HCT116 (cell line): Measurements from ENCODE around the gene CCDC106. TPM values are rescaled to one million over a fixed set of nuclear protein-coding genes. Genes with fewer than 3 reads are reported as not detected.

ENCODE experiments used
- ATAC-seq: fragments of 200-7000 bp; cut with Tn5 transposase; 2 replicates; pipeline ENCODE4 v1.9.1; 2020; ENCODE audit warnings: mild to moderate bottlenecking, moderate library complexity
- BruUV-seq: library from RNA; stranded (reverse); fragments of 400-500 nt; replicated peaks from 2 replicates; lab custom pipeline; 2021; lab: Mats Ljungman, UMichigan
- CTCF ChIA-PET: fragments of 300-600 bp; sonication (Branson Sonifier 250); formaldehyde crosslinking; loops from one replicate; lab custom pipeline; 2021; ENCODE audit warnings: antibody characterized with exemption; lab: Charles Lee
- POLR2A ChIA-PET: fragments of 300-600, 350-600 bp; sonication (Branson Sonifier 250); formaldehyde crosslinking; loops from one replicate; lab custom pipeline; 2021; ENCODE audit warnings: antibody characterized with exemption; lab: Charles Lee
- RAD21 ChIA-PET, 2 experiments: fragments of 300-600 bp; sonication (Branson Sonifier 250); formaldehyde crosslinking; loops; one replicate each; lab custom pipeline; 2023; ENCODE audit warnings: low total read pairs in 2 of 2; ENCODE audit not compliant: uncharacterized antibody in 2 of 2, unreplicated experiment in 2 of 2, low non-redundant PET in 1 of 2; lab: Charles Lee
- DNase-seq: peaks from one replicate; pipeline ENCODE4 v3.0.0-alpha.2; 2010; ENCODE audit warnings: low read depth, low spot score
- H2AFZ ChIP-seq: fragments of 200-600 bp; shearing (Covaris generic), sonication (generic); 2 replicates; pipeline ENCODE4 v1.6.1; 2017; ENCODE audit warnings: low read depth, mixed run types, mixed read lengths, antibody characterized with exemption, low read length; ENCODE audit not compliant: poor library complexity, severe bottlenecking
- H3K27ac ChIP-seq: 2 replicates; pipeline ENCODE4 v1.5.1; 2012; ENCODE audit warnings: low read depth, low read length
- H3K27me3 ChIP-seq: fragments of 200-600 bp; sonication (generic); 2 replicates; pipeline ENCODE4 v1.6.1; 2016; ENCODE audit warnings: mixed run types, low read length, mixed read lengths; ENCODE audit not compliant: insufficient read depth
- H3K36me3 ChIP-seq, 2 experiments: fragments of 200-500 bp in 1 of 2; fragments of 200-600 bp in 1 of 2; sonication (Bioruptor generic) in 1 of 2; sonication (generic) in 1 of 2; 2 replicates each; pipeline versions ENCODE4 v1.5.1 to v1.6.1; 2014 to 2016; ENCODE audit warnings: low read length in 2 of 2, inconsistent platforms in 1 of 2, mixed read lengths in 1 of 2, mixed run types in 1 of 2; ENCODE audit not compliant: insufficient read depth in 2 of 2, control insufficient read depth in 1 of 2
- H3K4me1 ChIP-seq, 2 experiments: fragments of 200-600 bp in 1 of 2; sonication (generic) in 1 of 2; 2 replicates each; pipeline versions ENCODE4 v1.5.1 to v1.6.1; 2012 to 2017; ENCODE audit warnings: low read length in 2 of 2, inconsistent platforms in 1 of 2, mild to moderate bottlenecking in 1 of 2, mixed read lengths in 1 of 2, mixed run types in 1 of 2, moderate library complexity in 1 of 2; ENCODE audit not compliant: insufficient read depth in 2 of 2, control insufficient read depth in 1 of 2
- H3K4me2 ChIP-seq: fragments of 200-600 bp; sonication (generic); 2 replicates; pipeline ENCODE4 v1.6.1; 2017; ENCODE audit warnings: mixed run types, low read length, mixed read lengths
- H3K4me3 ChIP-seq, 2 experiments: fragments of 200-600 bp in 1 of 2; sonication (generic) in 1 of 2; replicated peaks in 1 of 2; 2 replicates each; pipeline ENCODE4 v1.5.1; 2011 to 2016; ENCODE audit warnings: low read length in 2 of 2, control low read depth in 1 of 2, low read depth in 1 of 2, mild to moderate bottlenecking in 1 of 2, mixed read lengths in 1 of 2, mixed run types in 1 of 2
- H3K79me2 ChIP-seq: fragments of 200-600 bp; sonication (generic); 2 replicates; pipeline ENCODE4 v1.6.1; 2017; ENCODE audit warnings: mild to moderate bottlenecking, mixed run types, low read length, moderate library complexity, mixed read lengths; ENCODE audit not compliant: insufficient read depth
- H3K9ac ChIP-seq: fragments of 200-600 bp; sonication (generic); 2 replicates; pipeline ENCODE4 v1.6.1; 2016; ENCODE audit warnings: low read length, mixed read lengths
- H3K9me2 ChIP-seq: fragments of 200-600 bp; sonication (generic), shearing (Covaris generic); 2 replicates; pipeline ENCODE4 v1.6.1; 2017; ENCODE audit warnings: mixed run types, mild to moderate bottlenecking, moderate library complexity; ENCODE audit not compliant: insufficient read depth
- H3K9me3 ChIP-seq, 2 experiments: fragments of 200-500 bp in 1 of 2; fragments of 200-600 bp in 1 of 2; sonication (Bioruptor generic) in 1 of 2; sonication (generic) in 1 of 2; 2 replicates each; pipeline ENCODE4 v1.6.1; 2014 to 2017; ENCODE audit warnings: low read length in 2 of 2, mixed read lengths in 2 of 2, inconsistent platforms in 1 of 2, low read depth in 1 of 2, mild to moderate bottlenecking in 1 of 2, mixed run types in 1 of 2, moderate library complexity in 1 of 2; ENCODE audit not compliant: control insufficient read depth in 1 of 2, insufficient read depth in 1 of 2
- H4K20me1 ChIP-seq: fragments of 200-600 bp; sonication (generic), shearing (Covaris generic); 2 replicates; pipeline ENCODE4 v1.6.1; 2017; ENCODE audit warnings: mixed run types, mild to moderate bottlenecking, moderate library complexity; ENCODE audit not compliant: insufficient read depth
- ATF3 ChIP-seq: IDR thresholded peaks from 2 replicates; pipeline ENCODE4 v1.6.1; 2012
- CTCF ChIP-seq, 3 experiments: fragments of 200-600 bp in 1 of 3; sonication (generic) in 1 of 3; IDR thresholded peaks in 2 of 3; conservative IDR thresholded peaks in 1 of 3; 2 replicates each; pipeline ENCODE4 v1.5.1; 2012 to 2017; ENCODE audit warnings: low read depth in 2 of 3, low read length in 2 of 3, antibody characterized with exemption in 1 of 3, borderline replicate concordance in 1 of 3, control low read depth in 1 of 3, mild to moderate bottlenecking in 1 of 3, mixed read lengths in 1 of 3, mixed run types in 1 of 3, moderate library complexity in 1 of 3; ENCODE audit not compliant: insufficient read depth in 1 of 3
- EGR1 ChIP-seq: IDR thresholded peaks from 2 replicates; pipeline ENCODE4 v1.6.1; 2012; ENCODE audit warnings: low read depth
- JUND ChIP-seq: IDR thresholded peaks from 2 replicates; pipeline ENCODE4 v1.6.1; 2012
- REST ChIP-seq: IDR thresholded peaks from 2 replicates; pipeline ENCODE4 v1.6.1; 2012; ENCODE audit warnings: low read depth
- SRF ChIP-seq: IDR thresholded peaks from 2 replicates; pipeline ENCODE4 v1.6.1; 2012; ENCODE audit warnings: low read depth
- intact Hi-C: fragments of 100-400 bp; cut with micrococcal nuclease; formaldehyde crosslinking; loops from 2 replicates; pipeline ENCODE4 v1.10.0; 2022
- total RNA-seq: library from RNA; stranded (reverse); gene quantifications from one replicate; pipeline ENCODE4 v1.2.1, GENCODE V29; 2021; ENCODE audit not compliant: unreplicated experiment

Gene CCDC106
- total RNA-seq, 1 experiment from 2014 or later, result 1.0 TPM

- Histone ChIP-seq H2AFZ (no peak overlapping the region), H3K4me2 (no peak overlapping the region), H3K79me2 (peaks cover 82% of the 10 kb centered on the region), H3K9me3 (no peaks in the 10 kb centered on the region), H3K27ac (no peak overlapping the region), H3K27me3 (no peaks in the 10 kb centered on the region), H3K4me3 (no peak overlapping the region), H3K4me1 (peaks cover 0 to 9% of the 10 kb centered on the region in 2 experiments; a peak in 1 of 4 replicates), H4K20me1 (no peaks in the 10 kb centered on the region), H3K9me2 (no peaks in the 10 kb centered on the region), H3K9ac (no peak overlapping the region), H3K36me3 (peaks cover 17 to 24% of the 10 kb centered on the region in 2 experiments; a peak in 3 of 4 replicates)
- no peak for DNase-seq
- BruUV-seq, result no TSS peak
- CTCF ChIA-PET, result no interaction called here
- RAD21 ChIA-PET, result no interaction called here
- no peak for TF ChIP-seq ATF3
- no peak for TF ChIP-seq EGR1
- no peak for TF ChIP-seq CTCF (IDR thresholded peaks at IDR 0.05 in 2 of 3, conservative IDR thresholded peaks at IDR 0.05 in 1 of 3; ENCODE audit: borderline replicate concordance in 1 of 3, insufficient read depth in 1 of 3, low read depth in 2 of 3, low read length in 2 of 3)
- no peak for ATAC-seq
- POLR2A ChIA-PET, result no interaction called here
- intact Hi-C loops, result no loop called here
These were observed 35.6 kb downstream of the CCDC106 start for GRCh38 chr19:55683449-55684261.

- H3K36me3 ChIP-seq, result peaks cover 13 to 20% of the 10 kb centered on the region in 2 experiments; a peak in 3 of 4 replicates
- no peaks in the 10 kb centered on the region for H3K9me2 ChIP-seq
- TF ChIP-seq SRF (no peak), REST (no peak), JUND (no peak)
- no peak overlapping the region; the same call in 1 of the 2 replicates for H3K27ac ChIP-seq
- intact Hi-C loops, result no loop called here
- no peaks in the 10 kb centered on the region for H3K27me3 ChIP-seq
- ATAC-seq, result no peak
- H3K4me2 ChIP-seq, result no peak overlapping the region
- ChIA-PET CTCF (no interaction called here), POLR2A (no interaction called here), RAD21 (no interaction called here)
- no peaks in the 10 kb centered on the region for H4K20me1 ChIP-seq
- no peaks in the 10 kb centered on the region for H3K9me3 ChIP-seq
- H3K9ac ChIP-seq, result no peak overlapping the region
- BruUV-seq, result no TSS peak
- no peak for DNase-seq
- no peak overlapping the region for H3K4me3 ChIP-seq
- H3K79me2 ChIP-seq, result peaks cover 70% of the 10 kb centered on the region
- H3K4me1 ChIP-seq, result no peaks in the 10 kb centered on the region
- no peak overlapping the region for H2AFZ ChIP-seq
These were observed 37.1 kb downstream of the CCDC106 start for GRCh38 chr19:55684946-55685681.
